IPS-18a (cell line): ENCODE results near the gene TMTC4.

Experiments used
- H3K27ac ChIP-seq: one replicate; pipeline ENCODE4 v1.5.1; 2013; ENCODE audit warnings: low read length
- H3K27me3 ChIP-seq: one replicate; pipeline ENCODE4 v1.6.1; 2013; ENCODE audit warnings: mild to moderate bottlenecking, low read length; ENCODE audit not compliant: control insufficient read depth, insufficient read depth
- H3K36me3 ChIP-seq: one replicate; pipeline ENCODE4 v1.6.1; 2013; ENCODE audit warnings: low read depth, low read length; ENCODE audit not compliant: control insufficient read depth
- H3K4me1 ChIP-seq: one replicate; pipeline ENCODE4 v1.6.1; 2013; ENCODE audit warnings: low read depth, low read length; ENCODE audit not compliant: control insufficient read depth
- H3K4me3 ChIP-seq: one replicate; pipeline ENCODE4 v1.5.1; 2013; ENCODE audit warnings: low read length
- H3K9ac ChIP-seq: one replicate; pipeline ENCODE4 v1.6.1; 2013; ENCODE audit warnings: mild to moderate bottlenecking, low read length, moderate library complexity
- H3K9me3 ChIP-seq: one replicate; pipeline ENCODE4 v1.6.1; 2013; ENCODE audit warnings: low read depth, low read length; ENCODE audit not compliant: control insufficient read depth

TMTC4 gene

DNA sequence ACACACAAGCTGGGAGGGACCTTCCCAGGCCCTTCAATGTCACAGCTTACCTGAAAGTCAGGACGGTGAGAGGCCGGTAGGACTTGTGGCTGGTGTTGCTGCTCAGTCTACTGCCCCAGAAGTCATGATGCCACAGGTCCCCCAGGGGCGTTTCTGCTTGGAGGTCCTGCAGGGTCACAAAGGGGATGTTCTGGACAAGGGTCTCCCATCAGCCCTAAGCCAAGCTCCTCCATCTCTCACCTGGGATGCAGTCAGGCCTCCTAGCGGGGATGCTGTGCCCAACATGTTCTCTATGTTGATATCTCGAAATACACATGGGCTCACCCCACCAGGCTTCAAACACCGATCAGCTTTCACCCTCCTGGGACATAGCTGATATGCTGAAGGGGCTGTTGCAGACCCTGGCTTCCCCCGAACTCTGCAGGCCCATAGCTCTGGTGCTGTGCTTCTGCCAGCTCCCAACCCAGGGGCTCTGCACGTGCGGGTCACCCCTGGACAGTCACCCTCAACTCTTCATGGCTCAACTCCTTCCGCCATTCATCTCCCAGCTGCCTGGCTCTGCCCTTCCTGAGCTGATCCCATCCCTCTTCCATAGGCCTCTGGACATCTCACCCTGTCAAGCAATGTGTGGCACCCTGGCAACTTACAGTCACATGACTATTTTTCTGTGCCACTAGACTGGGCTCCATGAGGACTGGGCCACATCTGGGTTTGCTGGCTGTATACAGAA is 10.3 kb downstream of the TMTC4 start:
- Histone ChIP-seq H3K27ac (no peak overlapping the region), H3K9ac (no peak overlapping the region), H3K4me3 (no peak overlapping the region), H3K36me3 (peaks cover 80% of the 10 kb centered on the region), H3K4me1 (peaks cover 2% of the 10 kb centered on the region), H3K9me3 (no peaks in the 10 kb centered on the region), H3K27me3 (no peaks in the 10 kb centered on the region)

DNA sequence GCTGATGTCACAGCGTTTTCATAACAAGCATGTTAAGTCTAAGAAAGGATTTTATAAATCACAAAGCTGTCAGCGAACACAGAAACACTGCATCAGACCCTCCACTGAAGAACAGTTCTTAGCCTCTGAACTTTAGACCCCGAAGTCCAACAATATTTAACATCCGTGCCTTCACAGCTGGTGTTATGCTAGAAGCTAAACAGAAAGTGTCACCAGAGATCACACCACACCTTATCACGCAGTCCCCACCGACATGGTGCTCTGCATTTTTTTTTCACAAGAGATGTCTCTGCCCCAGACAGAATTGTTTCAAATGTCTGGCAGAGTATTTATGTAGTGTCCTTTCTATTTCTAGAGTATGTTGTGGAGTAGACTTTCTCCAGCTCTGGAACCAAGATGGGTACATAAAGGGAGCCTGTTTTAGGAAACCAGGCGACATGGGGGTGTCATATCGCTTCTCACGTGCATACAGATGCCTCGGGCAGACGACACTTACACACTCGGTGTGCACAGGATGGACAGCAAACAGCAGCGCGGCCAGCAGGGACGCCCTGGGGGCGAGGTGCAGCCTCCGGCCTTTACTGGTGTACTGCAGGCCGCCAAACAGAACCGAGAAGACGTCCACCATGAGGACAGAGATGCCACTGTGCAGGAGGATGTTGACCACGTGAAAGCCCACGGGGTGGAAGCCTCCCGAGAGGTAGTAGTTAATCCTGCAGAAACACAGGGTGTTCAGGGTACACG is 12.0 kb downstream of the TMTC4 start:
- H3K4me1 ChIP-seq = peaks cover 8% of the 10 kb centered on the region
- H3K9ac ChIP-seq = no peak overlapping the region
- H3K27me3 ChIP-seq = no peaks in the 10 kb centered on the region
- no peak overlapping the region for H3K4me3 ChIP-seq
- no peaks in the 10 kb centered on the region for H3K9me3 ChIP-seq
- no peak overlapping the region for H3K27ac ChIP-seq
- H3K36me3 ChIP-seq = peaks cover 68% of the 10 kb centered on the region

DNA sequence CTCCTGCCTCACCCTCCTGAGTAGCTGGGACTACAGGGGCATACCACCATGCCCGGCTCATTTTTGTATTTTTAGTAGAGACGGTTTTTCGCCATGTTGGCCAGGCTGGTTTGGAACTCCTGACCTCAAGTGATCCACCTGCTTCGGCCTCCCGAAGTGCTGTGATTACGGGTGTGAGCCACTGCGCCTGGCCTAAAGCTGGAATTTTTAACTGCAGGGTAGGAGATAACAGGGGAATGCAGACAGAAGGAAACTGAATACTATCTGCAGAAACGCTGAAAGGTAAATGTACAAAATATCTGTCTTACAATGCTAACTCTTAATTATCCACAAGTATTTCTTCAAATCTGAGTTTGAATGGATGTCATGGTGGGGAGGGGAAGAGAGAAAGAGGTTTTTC is 13.8 kb downstream of the TMTC4 start:
- Histone ChIP-seq H3K27me3 (no peaks in the 10 kb centered on the region), H3K4me1 (peaks cover 8% of the 10 kb centered on the region), H3K36me3 (peaks cover 67% of the 10 kb centered on the region), H3K27ac (no peak overlapping the region), H3K9me3 (no peaks in the 10 kb centered on the region), H3K9ac (no peak overlapping the region), H3K4me3 (no peak overlapping the region)

GRCh38 chr13:100659578-100659977 is 15.0 kb downstream of the TMTC4 start:
- Histone ChIP-seq H3K36me3 (peaks cover 65% of the 10 kb centered on the region), H3K27me3 (no peaks in the 10 kb centered on the region), H3K27ac (no peak overlapping the region), H3K9ac (no peak overlapping the region), H3K4me1 (peaks cover 8% of the 10 kb centered on the region), H3K9me3 (no peaks in the 10 kb centered on the region), H3K4me3 (no peak overlapping the region)

DNA sequence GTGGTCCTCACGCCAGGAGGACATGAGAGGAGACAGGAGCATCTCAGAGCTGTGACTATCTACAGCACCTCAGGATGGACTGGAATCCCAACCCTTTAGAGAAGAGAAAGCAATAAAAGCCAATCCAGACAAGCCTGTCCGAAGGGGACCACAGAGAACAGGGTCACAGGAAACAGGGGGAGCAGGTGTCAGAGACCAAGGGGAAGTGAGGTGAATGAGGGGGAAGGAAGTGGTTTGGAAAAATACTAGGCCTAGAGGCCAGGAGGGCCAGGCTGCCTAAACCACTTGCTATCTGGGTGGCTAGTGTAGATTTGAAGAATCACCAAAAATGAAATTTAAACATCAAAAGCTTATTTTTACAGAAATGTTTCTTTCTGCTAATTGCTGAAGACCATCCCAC is 16.2 kb downstream of the TMTC4 start:
- Histone ChIP-seq H3K27ac (no peak overlapping the region), H3K27me3 (no peaks in the 10 kb centered on the region), H3K36me3 (peaks cover 59% of the 10 kb centered on the region), H3K9ac (no peak overlapping the region), H3K4me3 (no peak overlapping the region), H3K9me3 (no peaks in the 10 kb centered on the region), H3K4me1 (peaks cover 9% of the 10 kb centered on the region)

DNA sequence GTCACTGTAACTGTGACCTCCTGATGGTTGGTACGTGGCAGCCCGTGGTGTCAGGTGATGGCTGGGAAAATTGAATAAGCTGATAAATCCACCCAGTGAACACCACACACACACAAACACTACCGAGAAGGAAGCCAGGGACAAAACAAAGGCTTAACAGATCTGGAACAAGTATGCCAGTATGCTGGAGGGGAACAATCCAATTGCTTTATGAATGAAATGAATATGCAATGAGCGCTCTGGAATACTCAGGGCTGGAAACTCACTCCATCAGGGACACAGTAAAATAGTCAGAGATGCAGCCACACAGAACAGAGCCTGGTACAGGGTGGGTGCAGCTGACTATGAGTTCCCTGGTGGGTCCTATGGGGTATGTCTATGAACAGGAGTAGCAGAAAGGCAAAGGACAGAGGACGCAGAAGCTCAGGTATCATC is 16.7 kb downstream of the TMTC4 start:
- Histone ChIP-seq H3K27me3 (no peaks in the 10 kb centered on the region), H3K36me3 (peaks cover 55% of the 10 kb centered on the region), H3K27ac (no peak overlapping the region), H3K4me1 (peaks cover 13% of the 10 kb centered on the region), H3K9me3 (no peaks in the 10 kb centered on the region), H3K4me3 (no peak overlapping the region), H3K9ac (no peak overlapping the region)

DNA sequence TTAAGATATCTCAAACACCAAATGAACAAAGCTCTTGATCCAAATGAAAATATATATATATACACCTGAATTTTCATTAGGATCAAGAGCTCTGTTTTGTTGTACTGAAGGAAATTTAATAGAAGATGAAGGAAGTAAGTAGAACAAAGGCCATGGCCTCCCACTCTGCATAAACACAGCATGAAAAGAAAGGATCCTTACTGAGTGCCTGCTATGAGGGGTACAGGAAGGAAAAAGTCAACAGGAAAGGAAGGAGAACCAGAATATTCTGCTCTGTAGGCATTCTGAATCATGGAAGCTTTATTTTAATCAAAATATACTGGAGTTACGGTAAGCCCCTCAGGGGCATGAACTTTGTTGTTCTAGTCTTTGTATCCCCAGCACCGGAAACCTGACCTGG is 22.1 kb downstream of the TMTC4 start:
- H3K4me1 ChIP-seq = peaks cover 11% of the 10 kb centered on the region
- no peak overlapping the region for H3K27ac ChIP-seq
- no peaks in the 10 kb centered on the region for H3K27me3 ChIP-seq
- H3K9me3 ChIP-seq = no peaks in the 10 kb centered on the region
- H3K9ac ChIP-seq = no peak overlapping the region
- peaks cover 28% of the 10 kb centered on the region for H3K36me3 ChIP-seq
- H3K4me3 ChIP-seq = no peak overlapping the region

- no peaks in the 10 kb centered on the region for H3K27me3 ChIP-seq
- H3K36me3 ChIP-seq = peaks cover 8% of the 10 kb centered on the region
- H3K9me3 ChIP-seq = no peaks in the 10 kb centered on the region
- no peak overlapping the region for H3K9ac ChIP-seq
- no peak overlapping the region for H3K4me3 ChIP-seq
- peaks cover 11% of the 10 kb centered on the region for H3K4me1 ChIP-seq
- no peak overlapping the region for H3K27ac ChIP-seq
Observed at GRCh38 chr13:100650326-100650725, 24.3 kb downstream of the TMTC4 start.

DNA sequence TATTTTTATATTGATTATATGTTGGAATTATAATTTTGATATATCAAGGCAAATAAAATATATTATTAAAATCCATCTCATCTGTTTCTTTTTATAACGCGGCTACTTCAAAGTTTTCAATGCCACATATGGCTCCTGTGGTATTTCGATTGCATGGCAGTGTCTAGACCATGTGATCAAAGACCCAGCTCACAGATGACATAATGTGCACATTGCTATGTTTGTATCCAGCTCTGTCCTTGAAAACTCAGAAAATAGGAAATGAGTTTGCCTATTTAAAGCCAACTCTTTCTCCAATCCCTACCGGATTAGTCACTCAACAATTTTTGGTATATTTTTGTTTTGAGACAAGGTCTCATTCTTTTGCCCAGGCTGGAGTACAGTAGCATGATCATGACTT is 26.2 kb downstream of the TMTC4 start:
- Histone ChIP-seq H3K36me3 (no peaks in the 10 kb centered on the region), H3K9ac (no peak overlapping the region), H3K27me3 (no peaks in the 10 kb centered on the region), H3K4me1 (peaks cover 11% of the 10 kb centered on the region), H3K4me3 (no peak overlapping the region), H3K9me3 (no peaks in the 10 kb centered on the region), H3K27ac (no peak overlapping the region)

DNA sequence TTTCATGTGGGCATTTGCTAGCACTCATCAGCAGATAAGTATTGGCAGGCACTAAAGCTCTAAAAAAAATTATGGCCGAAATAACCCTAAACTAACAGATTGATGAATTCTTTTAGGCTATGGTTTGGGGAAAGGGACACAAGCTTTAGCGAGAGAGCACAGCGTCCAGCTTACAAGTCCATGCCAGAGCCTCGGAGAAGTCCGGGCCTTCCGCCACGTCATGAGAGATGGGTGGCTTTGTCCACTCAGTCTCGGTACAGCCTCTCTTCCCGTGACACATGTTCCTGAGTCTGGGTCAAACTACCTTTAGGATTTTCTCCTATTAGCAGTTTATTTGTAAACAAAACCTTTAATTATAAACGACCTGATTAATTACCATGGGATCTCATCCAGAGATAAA is 27.7 kb downstream of the TMTC4 start:
- H3K36me3 ChIP-seq = peaks cover 12% of the 10 kb centered on the region

GRCh38 chr13:100646030-100646673 is 28.4 kb downstream of the TMTC4 start:
- H3K4me1 ChIP-seq = no peaks in the 10 kb centered on the region
- peaks cover 17% of the 10 kb centered on the region for H3K36me3 ChIP-seq
- H3K9me3 ChIP-seq = no peaks in the 10 kb centered on the region
- H3K4me3 ChIP-seq = no peak overlapping the region
- no peak overlapping the region for H3K9ac ChIP-seq
- H3K27me3 ChIP-seq = no peaks in the 10 kb centered on the region
- no peak overlapping the region for H3K27ac ChIP-seq

More for the DNA sequence above, 27.7 kb downstream of the TMTC4 start:
- no peaks in the 10 kb centered on the region for H3K9me3 ChIP-seq
- no peak overlapping the region for H3K4me3 ChIP-seq
- H3K27ac ChIP-seq = no peak overlapping the region
- H3K27me3 ChIP-seq = no peaks in the 10 kb centered on the region
- no peak overlapping the region for H3K9ac ChIP-seq
- H3K4me1 ChIP-seq = no peaks in the 10 kb centered on the region
